BE2C (cell line): ENCODE data around the gene SUCLG2.

ENCODE experiments used
- DNase-seq: peaks from one replicate; pipeline ENCODE4 v3.0.0-alpha.2; 2020
- H3K27me3 ChIP-seq: fragments of 250-450 bp; sonication (Bioruptor Pico); 2 replicates; pipeline ENCODE4 v1.5.1; 2020; ENCODE audit warnings: mild to moderate bottlenecking
- H3K36me3 ChIP-seq: fragments of 250-450 bp; sonication (Bioruptor Pico); 2 replicates; pipeline ENCODE4 v1.5.1; 2020; ENCODE audit warnings: mild to moderate bottlenecking
- H3K4me1 ChIP-seq: fragments of 250-450 bp; sonication (Bioruptor Pico); 2 replicates; pipeline ENCODE4 v1.5.1; 2020
- H3K4me3 ChIP-seq: 2 replicates; pipeline ENCODE4 v1.5.1; 2011; ENCODE audit warnings: low read depth, low read length
- H3K9me3 ChIP-seq: fragments of 250-450 bp; sonication (Bioruptor Pico); 2 replicates; pipeline ENCODE4 v1.5.1; 2020
- CTCF ChIP-seq: IDR thresholded peaks from 2 replicates; pipeline ENCODE4 v1.5.1; 2012; ENCODE audit warnings: mild to moderate bottlenecking, low read depth, low read length

The SUCLG2 gene

DNA sequence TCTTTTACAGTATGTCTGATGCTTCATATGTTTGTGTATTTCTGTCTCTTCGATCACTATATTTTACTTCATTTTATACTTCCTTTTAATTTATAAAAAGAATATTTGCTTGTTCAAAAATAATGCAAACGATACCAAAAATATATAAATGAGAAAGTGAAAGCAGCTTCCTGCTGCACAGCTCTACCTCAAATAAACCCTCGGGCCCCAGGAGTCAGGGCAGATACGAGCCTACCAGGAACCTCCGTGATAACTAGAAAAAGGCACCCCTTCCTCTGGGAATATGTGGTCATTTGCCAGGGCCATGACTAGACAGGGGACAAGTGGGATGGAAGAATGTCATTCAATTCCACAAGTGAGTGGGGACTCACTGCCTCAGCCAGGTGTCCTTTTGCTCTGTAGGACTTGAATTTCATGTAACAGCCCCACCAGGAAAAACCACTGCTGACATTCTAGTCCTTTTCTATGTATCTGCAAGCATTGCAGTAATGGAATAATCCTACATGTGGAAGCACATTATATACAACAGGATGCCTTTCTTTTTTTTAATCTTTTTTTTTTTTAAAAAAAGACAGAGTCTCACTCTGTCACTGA lies 133.3 kb downstream of the SUCLG2 start:
- DNase-seq: no peak
- H3K4me3 ChIP-seq: no peak overlapping the region

DNA sequence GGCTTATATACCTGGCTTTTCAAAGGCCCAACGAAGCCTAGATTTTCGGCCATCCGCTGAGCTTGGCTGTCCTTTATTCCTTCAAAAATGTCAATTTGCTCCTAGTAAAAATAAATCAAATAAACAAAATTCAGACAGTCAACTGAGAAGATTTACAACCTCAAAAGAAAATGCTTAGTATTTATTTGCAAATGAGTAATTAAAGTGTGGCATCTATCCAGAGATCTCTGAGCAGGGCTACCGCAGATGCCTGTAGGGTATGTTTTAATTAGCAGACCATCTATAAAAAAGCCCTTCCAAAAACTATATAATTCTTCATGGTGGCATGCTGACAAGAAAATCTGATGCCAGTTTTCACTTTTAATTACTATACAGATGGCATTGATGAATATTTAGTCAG lies 136.2 kb downstream of the SUCLG2 start:
- Histone ChIP-seq H3K9me3 (no peaks in the 10 kb centered on the region), H3K4me3 (no peak overlapping the region), H3K4me1 (no peaks in the 10 kb centered on the region; the same call in 1 of the 2 replicates), H3K36me3 (no peaks in the 10 kb centered on the region), H3K27me3 (no peaks in the 10 kb centered on the region)
- no peak for DNase-seq
- TF ChIP-seq CTCF: no peak

More for the DNA sequence above, 133.3 kb downstream of the SUCLG2 start:
- H3K27me3 ChIP-seq: no peaks in the 10 kb centered on the region
- H3K4me1 ChIP-seq: no peaks in the 10 kb centered on the region; the same call in 1 of the 2 replicates
- H3K36me3 ChIP-seq: no peaks in the 10 kb centered on the region
- no peak for TF ChIP-seq CTCF
- no peaks in the 10 kb centered on the region for H3K9me3 ChIP-seq

- H3K36me3 ChIP-seq: no peaks in the 10 kb centered on the region
- TF ChIP-seq CTCF: no peak
- DNase-seq: no peak
Observed at GRCh38 chr3:67517781-67518180, 136.6 kb downstream of the SUCLG2 start.

DNA sequence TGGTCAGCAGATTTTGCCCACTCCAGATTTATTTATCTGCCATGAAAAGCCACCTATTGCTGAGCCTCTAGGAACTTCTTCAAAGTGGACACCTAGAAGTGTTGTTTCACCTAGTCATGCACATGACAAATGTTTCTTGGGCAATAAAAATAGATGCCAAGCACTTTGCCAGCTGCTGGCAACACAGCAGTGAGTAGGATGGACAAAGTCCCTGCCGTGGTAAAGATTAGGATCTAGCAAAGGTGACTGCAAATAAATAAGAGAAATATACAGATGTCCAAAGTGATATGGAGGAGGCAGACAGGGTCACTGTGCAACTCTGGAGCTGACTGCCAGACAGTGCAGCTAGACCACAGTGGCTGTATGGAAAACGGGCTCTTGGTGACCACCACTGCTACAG lies 137.9 kb downstream of the SUCLG2 start:
- Histone ChIP-seq H3K4me1 (no peaks in the 10 kb centered on the region; the same call in 1 of the 2 replicates), H3K27me3 (no peaks in the 10 kb centered on the region), H3K36me3 (no peaks in the 10 kb centered on the region), H3K4me3 (no peak overlapping the region), H3K9me3 (no peaks in the 10 kb centered on the region)
- no peak for TF ChIP-seq CTCF
- DNase-seq: no peak

More at GRCh38 chr3:67517781-67518180, 136.6 kb downstream of the SUCLG2 start:
- Histone ChIP-seq H3K4me1 (no peaks in the 10 kb centered on the region; the same call in 1 of the 2 replicates), H3K27me3 (no peaks in the 10 kb centered on the region), H3K4me3 (no peak overlapping the region), H3K9me3 (no peaks in the 10 kb centered on the region)

- H3K4me3 ChIP-seq: no peak overlapping the region
- H3K4me1 ChIP-seq: no peaks in the 10 kb centered on the region; the same call in 1 of the 2 replicates
- no peaks in the 10 kb centered on the region for H3K36me3 ChIP-seq
- H3K27me3 ChIP-seq: no peaks in the 10 kb centered on the region
- no peak for DNase-seq
- no peaks in the 10 kb centered on the region for H3K9me3 ChIP-seq
- no peak for TF ChIP-seq CTCF
Observed at GRCh38 chr3:67515778-67516177, 138.6 kb downstream of the SUCLG2 start.

GRCh38 chr3:67509471-67510075 lies 144.8 kb downstream of the SUCLG2 start:
- DNase-seq: no peak
- TF ChIP-seq CTCF: no peak
- Histone ChIP-seq H3K4me3 (no peak overlapping the region), H3K27me3 (no peaks in the 10 kb centered on the region), H3K36me3 (no peaks in the 10 kb centered on the region), H3K9me3 (no peaks in the 10 kb centered on the region), H3K4me1 (no peaks in the 10 kb centered on the region)
